ENCODE data around the gene NMT1. TPM values are rescaled to one million over a fixed set of nuclear protein-coding genes. Genes with fewer than 3 reads are reported as not detected.
A peak's percentile ranks its signal among the peaks of the same experiment; 100 is the strongest.

Gene NMT1
- total RNA-seq, 4 donors from 2014 or later, result 16.1 to 83.8 (median 43.4) TPM

GRCh38 chr17:45127207-45127547 is 66.1 kb downstream of the NMT1 start:
- in situ Hi-C loops (cut with MboI; ENCODE audit: low pct_ligation_motif_present in 1 of 4, low pct_unique_long_range_greater_than_20kb in 1 of 4, low sequenced_read_pairs in 3 of 4), result no loop called here
- no peak overlapping the region for H3K4me3 ChIP-seq
- 61% methylated on average over 8 of the region's 8 CpGs; no CpG with 5 or more reads in 1 of the 2 donors for WGBS, 2 donors (ENCODE audit: low coverage in 1 of 2)
- H3K27me3 ChIP-seq, result no peaks in the 10 kb centered on the region
- H3K9me3 ChIP-seq, result no peaks in the 10 kb centered on the region
- TF ChIP-seq POLR2A (IDR thresholded peaks at IDR 0.05) (no peak), CTCF (IDR thresholded peaks at IDR 0.05) (peak in 1 of 5 experiments; percentile 8)
- H3K4me1 ChIP-seq, result peaks cover 55 to 85% (median 80%) of the 10 kb centered on the region in 4 donors
- H3K36me3 ChIP-seq, result no peaks in the 10 kb centered on the region
- intact Hi-C loops (cut with DNase I; ENCODE audit: low total_unique reads), result no loop called here
- DNase-seq, result peak; percentile 56
- H3K27ac ChIP-seq, result peak overlapping the region; percentile 99 to 100 (median 99)

- Histone ChIP-seq H3K4me1 (peaks cover 51 to 80% (median 75%) of the 10 kb centered on the region in 4 donors), H3K36me3 (no peaks in the 10 kb centered on the region), H3K27me3 (no peaks in the 10 kb centered on the region), H3K4me3 (peak overlapping the region in 1 of 4 donors; percentile 19), H3K27ac (peak overlapping the region; percentile 99 to 100 (median 99)), H3K9me3 (no peaks in the 10 kb centered on the region)
- WGBS, 2 donors (ENCODE audit: low coverage in 1 of 2), result 32 to 38% methylated on average over 9 to 20 of the region's 20 CpGs
- TF ChIP-seq POLR2A (IDR thresholded peaks at IDR 0.05), result no peak
- no peak for TF ChIP-seq CTCF (IDR thresholded peaks at IDR 0.05)
- TF ChIP-seq EP300 (IDR thresholded peaks at IDR 0.05; ENCODE audit: low read depth), result no peak
- TF ChIP-seq POLR2AphosphoS5 (IDR thresholded peaks at IDR 0.05), result peak in 2 of 3 donors; percentile 41 to 60
- intact Hi-C loops (cut with DNase I; ENCODE audit: low total_unique reads), result no loop called here
- DNase-seq, result peak; percentile 90
- in situ Hi-C loops (cut with MboI; ENCODE audit: low pct_ligation_motif_present in 1 of 4, low pct_unique_long_range_greater_than_20kb in 1 of 4, low sequenced_read_pairs in 3 of 4), result no loop called here
These were observed 66.6 kb downstream of the NMT1 start for GRCh38 chr17:45127548-45128300.

GRCh38 chr17:45128331-45128730 is 67.2 kb downstream of the NMT1 start:
- H3K27me3 ChIP-seq, result no peaks in the 10 kb centered on the region
- WGBS, 2 donors (ENCODE audit: low coverage in 1 of 2), result 75% methylated on average over 5 of the region's 5 CpGs; no CpG with 5 or more reads in 1 of the 2 donors
- no peaks in the 10 kb centered on the region for H3K9me3 ChIP-seq
- peak overlapping the region; percentile 99 to 100 (median 99) for H3K27ac ChIP-seq
- peaks cover 45 to 79% (median 70%) of the 10 kb centered on the region in 4 donors for H3K4me1 ChIP-seq
- intact Hi-C loops (cut with DNase I; ENCODE audit: low total_unique reads), result no loop called here
- TF ChIP-seq CTCF (IDR thresholded peaks at IDR 0.05), result no peak
- no peak for TF ChIP-seq EP300 (IDR thresholded peaks at IDR 0.05; ENCODE audit: low read depth)
- TF ChIP-seq POLR2A (IDR thresholded peaks at IDR 0.05), result no peak
- TF ChIP-seq POLR2AphosphoS5 (IDR thresholded peaks at IDR 0.05), result no peak
- no peaks in the 10 kb centered on the region for H3K36me3 ChIP-seq
- in situ Hi-C loops (cut with MboI; ENCODE audit: low pct_ligation_motif_present in 1 of 4, low pct_unique_long_range_greater_than_20kb in 1 of 4, low sequenced_read_pairs in 3 of 4), result no loop called here
- peak overlapping the region in 1 of 4 donors; percentile 19 for H3K4me3 ChIP-seq
- no peak for DNase-seq

DNA sequence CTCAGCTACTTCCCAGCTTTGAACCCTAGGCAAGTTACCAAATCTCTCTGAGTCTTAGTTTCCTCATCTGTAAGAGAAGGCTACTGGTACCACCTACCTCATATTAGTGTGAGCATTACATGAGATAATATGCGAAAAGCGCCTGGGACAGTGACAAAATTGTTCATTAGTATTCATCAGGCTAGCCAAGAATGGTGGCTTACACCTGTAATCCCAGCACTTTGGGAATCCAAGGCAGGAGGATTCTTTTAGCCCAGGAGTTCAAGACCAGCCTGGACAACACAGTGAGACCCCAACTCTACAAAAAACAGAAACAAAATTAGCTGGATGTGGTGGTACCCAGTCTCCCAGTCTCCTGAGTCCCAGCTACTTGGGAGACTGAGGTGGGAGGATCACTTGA is 67.9 kb downstream of the NMT1 start:
- in situ Hi-C loops (cut with MboI; ENCODE audit: low pct_ligation_motif_present in 1 of 4, low pct_unique_long_range_greater_than_20kb in 1 of 4, low sequenced_read_pairs in 3 of 4), result no loop called here
- peaks cover 38 to 72% (median 63%) of the 10 kb centered on the region in 4 donors for H3K4me1 ChIP-seq

More for the DNA sequence above, 67.9 kb downstream of the NMT1 start:
- Histone ChIP-seq H3K9me3 (no peaks in the 10 kb centered on the region), H3K27me3 (no peaks in the 10 kb centered on the region), H3K36me3 (no peaks in the 10 kb centered on the region), H3K4me3 (no peak overlapping the region), H3K27ac (peak overlapping the region; percentile 99 to 100 (median 99))
- WGBS, 2 donors (ENCODE audit: low coverage in 1 of 2), result 100% methylated on average over 2 of the region's 2 CpGs; no CpG with 5 or more reads in 1 of the 2 donors
- TF ChIP-seq CTCF (IDR thresholded peaks at IDR 0.05) (no peak), EP300 (IDR thresholded peaks at IDR 0.05; ENCODE audit: low read depth) (no peak), POLR2AphosphoS5 (IDR thresholded peaks at IDR 0.05) (no peak), POLR2A (IDR thresholded peaks at IDR 0.05) (no peak)
- DNase-seq, result no peak
- intact Hi-C loops (cut with DNase I; ENCODE audit: low total_unique reads), result no loop called here
